ACHN (cell line): ENCODE results near the gene RACGAP1.

ENCODE experiments used
- DNase-seq: peaks from one replicate; pipeline ENCODE4 v3.0.0-alpha.2; 2015
- in situ Hi-C: cut with HindIII; loops from 2 replicates; pipeline ENCODE4 v1.10.0; 2017; ENCODE audit warnings: low sequenced_read_pairs, low pct_ligation_motif_present, low pct_unique_long_range_greater_than_20kb

Gene RACGAP1

DNA sequence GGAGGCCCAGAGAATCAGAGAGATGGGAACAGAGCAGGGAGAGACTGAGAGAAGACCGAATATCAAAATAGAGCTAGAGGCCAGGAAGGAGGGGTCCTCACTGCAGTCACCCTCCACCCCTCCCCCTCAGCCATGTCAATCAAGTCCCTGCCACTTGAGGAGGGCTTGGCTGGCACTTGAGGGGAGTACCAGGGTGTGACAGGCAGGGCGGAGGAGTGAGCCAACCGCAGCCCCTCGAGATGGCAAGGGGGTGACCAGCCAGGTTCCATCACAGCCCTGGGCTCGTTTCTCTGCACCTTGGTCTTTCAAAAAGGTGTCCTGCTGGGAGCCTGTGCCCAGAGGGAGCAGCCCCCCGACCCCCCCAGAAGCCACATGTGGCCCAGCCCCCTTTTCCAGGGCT, 59.5 kb downstream of the RACGAP1 start:
- in situ Hi-C loops: loop anchor here (25.0 kb wide), 1 partner anchor 96 kb away; the partner anchor contains the start of gene ASIC1
- DNase-seq: no peak

DNA sequence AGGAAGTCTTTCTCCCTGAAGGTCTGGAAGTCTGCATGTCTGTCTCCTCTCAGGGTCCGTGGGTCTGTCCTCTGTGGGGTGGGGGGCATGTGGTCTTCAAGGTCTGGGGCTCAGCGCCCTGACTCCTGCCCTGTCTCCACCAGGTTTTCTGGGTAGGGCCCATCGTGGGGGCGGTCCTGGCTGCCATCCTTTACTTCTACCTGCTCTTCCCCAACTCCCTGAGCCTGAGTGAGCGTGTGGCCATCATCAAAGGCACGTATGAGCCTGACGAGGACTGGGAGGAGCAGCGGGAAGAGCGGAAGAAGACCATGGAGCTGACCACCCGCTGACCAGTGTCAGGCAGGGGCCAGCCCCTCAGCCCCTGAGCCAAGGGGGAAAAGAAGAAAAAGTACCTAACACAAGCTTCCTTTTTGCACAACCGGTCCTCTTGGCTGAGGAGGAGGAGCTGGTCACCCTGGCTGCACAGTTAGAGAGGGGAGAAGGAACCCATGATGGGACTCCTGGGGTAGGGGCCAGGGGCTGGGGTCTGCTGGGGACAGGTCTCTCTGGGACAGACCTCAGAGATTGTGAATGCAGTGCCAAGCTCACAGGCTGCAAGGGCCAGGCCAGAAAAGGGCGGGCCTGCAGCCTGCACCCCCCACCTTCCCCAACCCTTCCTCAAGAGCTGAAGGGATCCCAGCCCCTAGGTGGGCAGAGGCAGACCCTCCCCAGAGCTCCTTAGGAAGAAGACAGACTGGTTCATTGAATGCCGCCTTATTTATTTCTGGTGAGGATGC, 60.3 kb downstream of the RACGAP1 start:
- no peak for DNase-seq

GRCh38 chr12:49963976-49964815, 61.1 kb downstream of the RACGAP1 start:
- in situ Hi-C loops: loop anchor here (25.0 kb wide), 1 partner anchor 98 kb away; the partner anchor contains the start of gene ASIC1
- DNase-seq: no peak

More for the DNA sequence above, 60.3 kb downstream of the RACGAP1 start:
- in situ Hi-C loops: loop anchor here (25.0 kb wide), 1 partner anchor 97 kb away; the partner anchor contains the start of gene ASIC1

- DNase-seq: peak; percentile 92
- in situ Hi-C loops: loop anchor here (25.0 kb wide), 1 partner anchor 99 kb away; the partner anchor contains the start of gene ASIC1
These were observed 62.2 kb downstream of the RACGAP1 start for GRCh38 chr12:49962861-49963765.

DNA sequence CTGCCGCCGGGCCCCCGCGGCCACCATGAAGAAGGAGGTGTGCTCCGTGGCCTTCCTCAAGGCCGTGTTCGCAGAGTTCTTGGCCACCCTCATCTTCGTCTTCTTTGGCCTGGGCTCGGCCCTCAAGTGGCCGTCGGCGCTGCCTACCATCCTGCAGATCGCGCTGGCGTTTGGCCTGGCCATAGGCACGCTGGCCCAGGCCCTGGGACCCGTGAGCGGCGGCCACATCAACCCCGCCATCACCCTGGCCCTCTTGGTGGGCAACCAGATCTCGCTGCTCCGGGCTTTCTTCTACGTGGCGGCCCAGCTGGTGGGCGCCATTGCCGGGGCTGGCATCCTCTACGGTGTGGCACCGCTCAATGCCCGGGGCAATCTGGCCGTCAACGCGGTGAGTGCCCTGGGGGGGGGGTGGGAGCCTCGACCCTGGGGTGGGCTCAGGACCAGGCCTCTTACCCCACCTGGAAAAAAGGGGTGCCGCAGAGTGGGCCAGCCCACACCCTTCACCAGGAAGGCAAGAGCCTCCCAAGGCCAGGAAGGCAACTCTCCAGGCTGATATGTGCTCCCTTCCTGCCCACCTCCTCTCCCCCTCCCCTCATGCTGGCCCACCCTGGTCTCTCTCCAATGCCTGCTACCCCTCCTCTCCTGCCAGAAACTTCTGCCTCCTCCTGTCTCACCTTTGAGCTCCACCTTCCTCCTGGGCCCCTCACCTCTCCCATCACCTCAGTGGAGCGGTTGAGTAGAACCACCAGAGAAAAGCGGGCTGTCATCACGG, 63.1 kb downstream of the RACGAP1 start:
- in situ Hi-C loops: loop anchor here (25.0 kb wide), 1 partner anchor 100 kb away; the partner anchor contains the start of gene ASIC1
- no peak for DNase-seq

GRCh38 chr12:49961111-49961922, 64.0 kb downstream of the RACGAP1 start, which contains the start of gene AQP5:
AQP5 (plus strand) TSS chr12:49961872; CDS start chr12:49962018, 146 bp downstream.
- in situ Hi-C loops: loop anchor here (25.0 kb wide), 1 partner anchor 101 kb away; the partner anchor contains the start of gene ASIC1
- DNase-seq: no peak

- no peak for DNase-seq
- in situ Hi-C loops: loop anchor here (25.0 kb wide), 1 partner anchor 102 kb away; the partner anchor contains the start of gene ASIC1
These were observed 64.7 kb downstream of the RACGAP1 start for GRCh38 chr12:49960474-49961110.

DNA sequence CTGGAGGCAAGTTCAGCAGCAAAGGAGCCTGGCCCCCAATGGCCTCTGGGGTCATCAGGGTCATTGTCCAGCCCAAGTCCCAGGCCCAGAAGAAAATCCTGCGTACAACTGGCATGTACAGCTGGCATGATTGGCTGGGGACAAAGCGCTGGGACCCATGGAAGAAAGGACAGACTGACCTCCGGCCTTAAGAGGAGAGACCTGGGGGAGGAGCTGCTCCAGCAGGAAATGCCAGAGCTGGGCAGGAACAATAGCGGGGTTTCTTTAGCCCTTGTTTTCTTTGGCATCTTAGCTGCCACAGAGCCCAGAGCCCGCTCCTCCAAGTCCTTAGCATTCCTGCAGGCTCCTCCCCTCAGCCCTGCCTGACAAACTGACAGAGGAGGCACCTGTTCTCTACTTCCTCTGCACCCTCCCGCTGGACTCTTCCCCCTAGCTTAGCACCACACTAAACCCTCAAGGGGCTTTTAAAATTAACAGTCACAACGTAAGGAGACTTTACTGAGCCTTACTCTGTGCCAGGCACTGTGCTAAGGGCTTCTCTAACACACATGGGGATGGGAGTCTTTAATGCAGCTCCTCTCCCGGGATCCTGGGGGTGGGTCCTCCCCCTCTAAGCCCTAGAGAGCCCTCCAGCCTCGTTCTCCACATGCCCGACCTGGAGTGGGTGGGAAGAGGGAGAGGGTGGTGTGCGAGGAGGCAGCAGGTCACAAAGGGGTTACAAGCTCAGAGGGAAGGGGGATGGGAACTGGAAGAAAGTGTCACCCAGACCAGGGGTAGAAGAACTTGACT, 65.4 kb downstream of the RACGAP1 start:
- DNase-seq: peak; percentile 39
- in situ Hi-C loops: loop anchor here (25.0 kb wide), 1 partner anchor 102 kb away; the partner anchor contains the start of gene ASIC1

- no peak for DNase-seq
- in situ Hi-C loops: loop anchor here (25.0 kb wide), 1 partner anchor 105 kb away; the partner anchor contains the start of gene ASIC1
These were observed 67.7 kb downstream of the RACGAP1 start for GRCh38 chr12:49957570-49957967.

- DNase-seq: peak; percentile 31
- in situ Hi-C loops: loop anchor here (25.0 kb wide), 1 partner anchor 105 kb away; the partner anchor contains the start of gene ASIC1
These were observed 68.4 kb downstream of the RACGAP1 start for GRCh38 chr12:49956663-49957569.

DNA sequence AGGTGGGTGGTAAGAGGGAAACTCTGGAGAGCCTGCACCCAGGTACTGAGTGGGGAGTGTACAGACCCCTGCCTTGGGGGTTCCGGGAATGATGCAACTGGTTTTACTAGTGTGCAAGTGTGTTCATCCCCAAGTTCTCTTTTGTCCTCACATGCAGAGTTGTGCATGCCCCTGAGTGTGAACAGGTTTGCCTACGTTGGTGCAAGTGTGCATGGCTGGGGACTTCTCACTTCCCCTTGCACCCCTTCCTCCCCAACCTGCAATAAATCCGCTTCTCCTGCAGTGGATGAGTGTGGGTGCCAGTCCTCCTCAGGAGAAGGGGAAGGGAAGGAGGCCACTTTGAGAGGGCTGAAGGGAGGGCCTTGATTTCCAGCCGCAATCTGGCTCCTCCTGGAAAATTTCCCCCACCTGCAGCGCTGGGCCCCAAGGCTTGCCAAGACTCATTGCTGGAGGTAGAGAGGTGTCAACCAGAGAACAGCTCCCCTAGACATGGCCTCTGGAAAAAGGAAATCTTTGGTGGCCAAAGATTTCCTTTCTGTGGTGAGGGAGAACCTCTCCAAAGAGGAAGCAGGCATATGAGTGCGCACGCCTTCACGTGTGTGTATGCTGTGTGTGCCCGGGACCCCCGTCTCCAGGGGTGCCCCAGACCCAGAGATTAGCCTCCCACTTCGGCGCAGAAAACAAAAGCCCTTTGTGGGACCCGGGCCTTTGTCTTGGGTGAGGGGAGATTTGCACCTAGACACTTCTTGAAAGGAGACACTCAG, 69.2 kb downstream of the RACGAP1 start:
- DNase-seq: no peak
- in situ Hi-C loops: loop anchor here (25.0 kb wide), 1 partner anchor 106 kb away; the partner anchor contains the start of gene ASIC1

DNA sequence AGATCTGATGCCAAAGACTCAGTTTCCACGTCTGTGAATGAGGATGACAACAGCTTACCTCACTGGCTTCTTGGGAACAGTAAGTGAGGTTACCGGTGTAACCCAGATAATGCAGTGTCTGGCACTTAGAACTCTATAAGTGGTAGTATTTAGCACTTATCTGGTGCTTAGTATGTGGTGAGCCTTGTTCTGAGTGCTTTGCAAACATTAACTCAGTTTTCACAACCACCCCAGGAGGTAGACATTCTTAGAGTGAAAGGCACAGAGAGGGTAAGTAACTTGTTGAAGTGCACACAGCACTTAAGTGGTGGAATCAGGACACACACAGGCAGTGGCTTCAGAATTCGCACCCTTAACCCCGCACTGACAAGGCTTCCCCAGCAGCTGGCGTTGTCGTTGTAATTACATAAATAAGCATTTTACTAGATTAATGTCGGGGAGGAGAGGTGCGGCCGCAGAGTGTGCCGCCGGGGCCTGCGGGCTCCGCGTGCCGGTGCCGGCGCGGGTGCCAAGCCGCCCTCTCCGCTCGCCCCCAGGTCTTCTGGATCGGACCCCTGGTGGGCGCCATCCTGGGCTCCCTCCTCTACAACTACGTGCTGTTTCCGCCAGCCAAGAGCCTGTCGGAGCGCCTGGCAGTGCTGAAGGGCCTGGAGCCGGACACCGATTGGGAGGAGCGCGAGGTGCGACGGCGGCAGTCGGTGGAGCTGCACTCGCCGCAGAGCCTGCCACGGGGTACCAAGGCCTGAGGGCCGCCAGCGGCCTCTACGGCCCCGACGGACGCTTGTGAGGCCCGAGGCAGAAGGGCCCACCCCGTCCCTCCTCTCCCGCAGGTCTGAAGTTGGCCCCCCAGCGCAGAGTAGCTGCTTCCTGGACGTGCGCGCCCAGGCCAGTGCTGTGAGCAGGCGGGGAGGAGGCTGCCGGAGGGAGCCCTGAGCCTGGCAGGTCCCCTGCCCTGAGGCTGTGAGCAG, 70.1 kb downstream of the RACGAP1 start:
- no peak for DNase-seq
- in situ Hi-C loops: loop anchor here (25.0 kb wide), 1 partner anchor 107 kb away; the partner anchor contains the start of gene ASIC1
